Caco-2 (cell line): ENCODE data around the gene YLPM1. TPM values are rescaled to one million over a fixed set of nuclear protein-coding genes. Genes with fewer than 3 reads are reported as not detected.

Experiments used
- BruUV-seq: library from RNA; stranded (reverse); fragments of 400-500 nt; replicated peaks from 2 replicates; lab custom pipeline; 2021; lab: Mats Ljungman, UMichigan
- CTCF ChIA-PET: fragments of 300-600 bp; sonication (Branson Sonifier 250); formaldehyde crosslinking; loops from one replicate; lab custom pipeline; 2022; ENCODE audit warnings: antibody characterized with exemption; lab: Charles Lee
- POLR2A ChIA-PET: fragments of 300-600 bp; sonication (Branson Sonifier 250); formaldehyde crosslinking; loops from one replicate; lab custom pipeline; 2022; ENCODE audit warnings: antibody characterized with exemption; lab: Charles Lee
- DNase-seq, 2 experiments: peaks; one replicate each; pipeline versions ENCODE4 v3.0.0 to v3.0.0-alpha.2; 2020 to 2022
- H3K27me3 ChIP-seq: replicated peaks from 2 replicates; pipeline ENCODE4 v1.6.0; 2011; ENCODE audit warnings: low read length; ENCODE audit not compliant: control insufficient read depth, insufficient read depth
- H3K36me3 ChIP-seq: 2 replicates; pipeline ENCODE4 v1.5.1; 2011; ENCODE audit warnings: low read length; ENCODE audit not compliant: control insufficient read depth, insufficient read depth
- H3K4me1 ChIP-seq: fragments of 250-450 bp; sonication (Bioruptor Pico); 2 replicates; pipeline ENCODE4 v1.5.1; 2020; ENCODE audit warnings: mild to moderate bottlenecking
- H3K4me3 ChIP-seq: 2 replicates; pipeline ENCODE4 v1.5.1; 2011; ENCODE audit warnings: low read depth, mild to moderate bottlenecking, control low read depth, low read length
- H3K9me3 ChIP-seq: fragments of 250-450 bp; sonication (Bioruptor Pico); 2 replicates; pipeline ENCODE4 v1.5.1; 2020; ENCODE audit warnings: mild to moderate bottlenecking, moderate library complexity
- H3K27ac Mint-ChIP-seq: one replicate; pipeline ENCODE4 v1.8.0; 2022; ENCODE audit warnings: mixed read lengths; ENCODE audit not compliant: unreplicated experiment
- H3K27me3 Mint-ChIP-seq: one replicate; pipeline ENCODE4 v1.8.0; 2022; ENCODE audit warnings: mixed read lengths; ENCODE audit not compliant: insufficient read depth, unreplicated experiment
- H3K36me3 Mint-ChIP-seq: one replicate; pipeline ENCODE4 v1.8.0; 2022; ENCODE audit warnings: mild to moderate bottlenecking, mixed read lengths; ENCODE audit not compliant: insufficient read depth, unreplicated experiment
- H3K4me1 Mint-ChIP-seq: one replicate; pipeline ENCODE4 v1.8.0; 2022; ENCODE audit warnings: low read depth, mixed read lengths; ENCODE audit not compliant: unreplicated experiment
- H3K4me3 Mint-ChIP-seq: one replicate; pipeline ENCODE4 v1.8.0; 2022; ENCODE audit warnings: mild to moderate bottlenecking, moderate library complexity, mixed read lengths; ENCODE audit not compliant: unreplicated experiment
- H3K9me3 Mint-ChIP-seq: one replicate; pipeline ENCODE4 v1.8.0; 2022; ENCODE audit warnings: mixed read lengths; ENCODE audit not compliant: unreplicated experiment
- intact Hi-C: fragments of 100-400 bp; cut with micrococcal nuclease; formaldehyde crosslinking; loops from one replicate; pipeline ENCODE4 v1.10.0; 2022; ENCODE audit not compliant: unreplicated experiment
- total RNA-seq: library from RNA; stranded (reverse); gene quantifications from 2 replicates; pipeline ENCODE4 v1.2.3, GENCODE V29; 2022
- TF ChIP-seq, protein P1 (sequence below), 2 experiments: fragments of 200-600 bp in 1 of 2; IDR thresholded peaks; 1 replicate in 1 of 2; 2 replicates in 1 of 2; pipeline versions ENCODE4 v1.5.1 to v1.8.0; 2011 to 2022; ENCODE audit warnings: antibody characterized with exemption in 1 of 2, control low read depth in 1 of 2, inconsistent platforms in 1 of 2, low read depth in 1 of 2, low read length in 1 of 2, mild to moderate bottlenecking in 1 of 2, moderate library complexity in 1 of 2; ENCODE audit not compliant: insufficient read depth in 1 of 2, severe bottlenecking in 1 of 2, unreplicated experiment in 1 of 2

Gene YLPM1
- total RNA-seq, 1 experiment from 2014 or later, result 65.0 TPM

DNA sequence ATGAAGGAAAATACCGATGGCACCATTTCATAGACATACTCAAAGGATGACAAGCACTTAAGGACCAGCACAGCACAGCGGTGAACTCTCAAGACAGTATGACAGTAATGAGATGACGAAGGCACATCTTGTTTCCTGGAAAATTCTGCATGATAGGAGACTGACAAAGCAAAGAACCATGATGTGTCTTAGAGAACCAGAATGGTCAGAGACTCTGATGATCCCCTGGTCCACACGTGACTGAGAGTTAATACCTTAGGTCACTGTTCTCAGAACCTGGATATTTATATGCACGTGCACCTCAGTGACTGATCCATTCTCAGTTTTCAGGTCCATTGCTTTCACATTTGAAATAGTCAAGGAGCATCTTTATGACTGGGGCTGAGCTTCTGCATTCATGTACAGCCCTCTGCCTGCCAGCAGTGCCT, 77.5 kb downstream of the YLPM1 start:
- Histone ChIP-seq H3K4me3 (no peak overlapping the region), H3K36me3 (no peaks in the 10 kb centered on the region), H3K4me1 (no peaks in the 10 kb centered on the region), H3K9me3 (no peaks in the 10 kb centered on the region), H3K27me3 (no peaks in the 10 kb centered on the region)
- Mint-ChIP-seq H3K27me3 (no peaks in the 10 kb centered on the region), H3K27ac (no peak overlapping the region), H3K4me3 (no peak overlapping the region), H3K4me1 (no peaks in the 10 kb centered on the region), H3K36me3 (peaks cover 31% of the 10 kb centered on the region), H3K9me3 (no peaks in the 10 kb centered on the region)
- ChIA-PET CTCF (interaction anchor here (1.0 kb wide), 1 partner anchor 20 kb away, joined by 4 read pairs; no protein-coding TSS in a partner anchor), POLR2A (no interaction called here)
- intact Hi-C loops, result no loop called here
- BruUV-seq, result no TSS peak
- no peak for DNase-seq
- TF ChIP-seq, protein P1, sequence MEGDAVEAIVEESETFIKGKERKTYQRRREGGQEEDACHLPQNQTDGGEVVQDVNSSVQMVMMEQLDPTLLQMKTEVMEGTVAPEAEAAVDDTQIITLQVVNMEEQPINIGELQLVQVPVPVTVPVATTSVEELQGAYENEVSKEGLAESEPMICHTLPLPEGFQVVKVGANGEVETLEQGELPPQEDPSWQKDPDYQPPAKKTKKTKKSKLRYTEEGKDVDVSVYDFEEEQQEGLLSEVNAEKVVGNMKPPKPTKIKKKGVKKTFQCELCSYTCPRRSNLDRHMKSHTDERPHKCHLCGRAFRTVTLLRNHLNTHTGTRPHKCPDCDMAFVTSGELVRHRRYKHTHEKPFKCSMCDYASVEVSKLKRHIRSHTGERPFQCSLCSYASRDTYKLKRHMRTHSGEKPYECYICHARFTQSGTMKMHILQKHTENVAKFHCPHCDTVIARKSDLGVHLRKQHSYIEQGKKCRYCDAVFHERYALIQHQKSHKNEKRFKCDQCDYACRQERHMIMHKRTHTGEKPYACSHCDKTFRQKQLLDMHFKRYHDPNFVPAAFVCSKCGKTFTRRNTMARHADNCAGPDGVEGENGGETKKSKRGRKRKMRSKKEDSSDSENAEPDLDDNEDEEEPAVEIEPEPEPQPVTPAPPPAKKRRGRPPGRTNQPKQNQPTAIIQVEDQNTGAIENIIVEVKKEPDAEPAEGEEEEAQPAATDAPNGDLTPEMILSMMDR (IDR thresholded peaks at IDR 0.05; ENCODE audit: insufficient read depth in 1 of 2, low read depth in 1 of 2, low read length in 1 of 2, severe bottlenecking in 1 of 2, unreplicated experiment in 1 of 2), result no peak

DNA sequence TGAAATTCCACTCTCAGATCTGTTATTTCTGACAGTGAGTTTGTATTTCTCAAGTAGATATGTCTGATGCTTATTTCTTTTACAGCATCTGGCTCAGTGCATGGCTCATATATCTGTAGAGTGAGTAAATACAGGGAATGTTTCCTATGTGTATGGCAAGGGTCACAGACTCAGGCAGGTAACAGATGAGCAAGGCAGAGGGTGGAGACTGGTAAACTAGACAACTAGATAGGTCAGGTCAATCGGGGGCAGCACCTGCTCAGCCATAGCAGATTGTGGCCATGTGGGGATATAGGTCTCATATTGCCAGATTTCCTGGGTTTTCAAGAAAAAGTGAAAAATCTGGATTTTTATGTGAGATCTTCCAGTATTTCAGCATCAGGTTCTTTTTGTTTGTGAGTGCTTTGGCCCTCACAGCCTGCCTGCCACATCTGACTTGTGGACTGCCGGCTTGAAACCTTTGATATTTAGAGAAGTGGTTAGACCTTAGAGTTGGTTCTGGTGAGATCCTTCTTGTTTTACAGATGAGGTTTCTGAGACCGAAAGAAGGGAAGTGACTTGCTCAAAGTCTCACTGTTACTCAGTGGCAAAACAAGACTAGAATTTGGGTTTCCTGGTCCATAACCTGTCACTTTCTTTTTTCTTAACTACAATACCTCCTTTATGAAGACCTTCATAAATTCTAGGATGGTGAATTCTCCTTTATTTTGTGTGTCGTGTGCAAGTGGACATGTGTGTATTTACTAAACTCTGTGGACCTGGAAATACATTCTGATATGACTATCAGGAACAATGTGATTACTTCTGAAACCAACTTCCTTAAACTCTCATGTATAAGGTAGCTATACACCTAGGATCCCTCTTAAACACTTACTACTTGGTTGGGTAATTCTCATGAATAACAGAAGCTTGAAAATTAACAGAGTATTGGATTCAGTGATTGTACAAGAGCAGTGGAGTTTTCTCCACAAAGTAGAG, 78.4 kb downstream of the YLPM1 start:
- no peak overlapping the region for H3K4me3 ChIP-seq
- H3K4me3 Mint-ChIP-seq, result no peak overlapping the region
- DNase-seq, result no peak
- POLR2A ChIA-PET, result no interaction called here
- no peaks in the 10 kb centered on the region for H3K4me1 Mint-ChIP-seq
- no peak overlapping the region for H3K27ac Mint-ChIP-seq
- H3K36me3 ChIP-seq, result no peaks in the 10 kb centered on the region
- no peaks in the 10 kb centered on the region for H3K27me3 ChIP-seq
- H3K9me3 Mint-ChIP-seq, result no peaks in the 10 kb centered on the region
- peaks cover 27% of the 10 kb centered on the region for H3K36me3 Mint-ChIP-seq
- no TSS peak for BruUV-seq
- no peaks in the 10 kb centered on the region for H3K27me3 Mint-ChIP-seq
- CTCF ChIA-PET, result interaction anchor here (0.6 kb wide), 1 partner anchor 32 kb away, joined by 4 read pairs; no protein-coding TSS in a partner anchor
- no peaks in the 10 kb centered on the region for H3K4me1 ChIP-seq
- TF ChIP-seq, protein P1 (IDR thresholded peaks at IDR 0.05; ENCODE audit: insufficient read depth in 1 of 2, low read depth in 1 of 2, low read length in 1 of 2, severe bottlenecking in 1 of 2, unreplicated experiment in 1 of 2), result no peak
- intact Hi-C loops, result no loop called here
- no peaks in the 10 kb centered on the region for H3K9me3 ChIP-seq

DNA sequence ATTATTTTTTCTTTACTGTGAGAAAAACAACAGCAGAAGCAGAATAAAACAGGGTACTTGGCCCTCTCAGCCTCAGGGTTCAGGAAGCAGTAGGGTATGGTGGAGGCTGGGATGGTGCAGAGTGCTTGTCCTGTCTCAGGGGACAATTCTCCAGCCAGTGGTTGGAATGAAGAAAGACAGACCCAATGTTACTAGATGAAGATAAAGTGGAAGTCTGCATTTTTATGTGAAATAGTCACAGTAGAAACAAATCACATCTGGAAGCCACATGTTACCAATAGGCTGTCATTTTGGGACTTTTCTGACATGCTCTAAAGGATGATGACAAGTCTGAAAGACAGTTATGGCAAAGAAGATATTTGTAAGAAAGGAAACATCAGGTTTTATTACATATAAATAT, 80.5 kb downstream of the YLPM1 start:
- Mint-ChIP-seq H3K4me3 (no peak overlapping the region), H3K9me3 (no peaks in the 10 kb centered on the region), H3K4me1 (no peaks in the 10 kb centered on the region), H3K27ac (no peak overlapping the region), H3K27me3 (no peaks in the 10 kb centered on the region), H3K36me3 (peaks cover 20% of the 10 kb centered on the region)
- Histone ChIP-seq H3K4me3 (no peak overlapping the region), H3K9me3 (no peaks in the 10 kb centered on the region), H3K36me3 (no peaks in the 10 kb centered on the region), H3K4me1 (no peaks in the 10 kb centered on the region), H3K27me3 (no peaks in the 10 kb centered on the region)
- intact Hi-C loops, result no loop called here
- CTCF ChIA-PET, result interaction anchor here (1.2 kb wide), 1 partner anchor 234 kb away, joined by 5 read pairs; no protein-coding TSS in a partner anchor
- POLR2A ChIA-PET, result no interaction called here
- no TSS peak for BruUV-seq
- no peak for DNase-seq
- TF ChIP-seq, protein P1 (IDR thresholded peaks at IDR 0.05; ENCODE audit: insufficient read depth in 1 of 2, low read depth in 1 of 2, low read length in 1 of 2, severe bottlenecking in 1 of 2, unreplicated experiment in 1 of 2), result no peak
